ENCODE data around the gene EIF3L. TPM values are rescaled to one million over a fixed set of nuclear protein-coding genes. Genes with fewer than 3 reads are reported as not detected.
"Not testable (repeated sequence)": the region's sequence is repeated elsewhere in the genome, so short reads cannot be mapped to it uniquely, and the experiment has no call there.

The EIF3L gene
- 100 to 1,000 TPM; 632 to 670 TPM for total RNA-seq

DNA sequence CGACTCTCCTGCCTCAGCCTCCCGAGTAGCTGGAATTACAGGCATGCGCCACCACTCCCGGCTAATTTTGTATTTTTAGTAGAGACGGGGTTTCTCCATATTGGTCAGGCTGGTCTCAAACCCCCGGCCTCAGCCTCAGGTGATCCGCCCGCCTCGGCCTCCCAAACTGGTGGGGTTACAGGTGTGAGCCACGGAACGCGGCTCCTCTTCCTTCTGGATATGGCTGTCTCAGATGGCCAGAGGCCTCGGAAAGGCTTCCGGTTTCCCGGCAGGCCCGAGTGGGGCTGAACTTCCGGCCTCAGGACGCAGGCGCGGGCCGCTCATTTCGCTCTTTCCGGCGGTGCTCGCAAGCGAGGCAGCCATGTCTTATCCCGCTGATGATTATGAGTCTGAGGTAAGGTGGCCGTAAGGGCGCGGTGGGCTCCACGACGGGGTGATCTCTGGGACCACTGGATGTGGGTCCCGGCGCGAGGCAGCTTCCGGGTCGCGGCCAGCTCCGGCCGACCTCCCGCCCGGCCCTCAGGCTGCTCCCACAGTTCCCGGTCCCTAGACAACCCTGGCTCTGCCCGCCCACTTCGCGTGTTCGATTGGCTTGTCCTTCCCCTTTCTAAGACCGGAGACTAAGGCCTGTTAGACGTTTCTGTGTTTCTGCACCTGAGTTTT is at the start of gene EIF3L:
EIF3L (plus strand) TSS at position 331 of the 663 bp plus-strand sequence; CDS start at position 362, 31 bp downstream.
- Mint-ChIP-seq H3K9me3 (ENCODE audit: low read depth) (peaks cover 2% of the 10 kb centered on the region), H3K27ac (peak within 1 kb of the TSS; percentile 96), H3K27me3 (no peaks in the 10 kb centered on the region), H3K4me3 (peak within 1 kb of the TSS; percentile 90), H3K36me3 (ENCODE audit: low read depth) (peaks cover 49% of the 10 kb centered on the region), H3K4me1 (peaks cover 47% of the 10 kb centered on the region)
- DNase-seq (peak; percentile 94), ATAC-seq (peak; percentile 74)
- POLR2A ChIA-PET: no interaction called here
- intact Hi-C loops (cut with DNase I, micrococcal nuclease): loop anchor here (1.0 to 10.0 kb wide), 13 partner anchors 14 to 658 kb away; partner anchors contain the start of genes C22orf23 (in 2 of the 2), GCAT (in 2 of the 2), POLR2F (in 2 of the 2) and CSNK1E (in 1 of the 2)
- CTCF ChIA-PET: interaction anchor here (0.6 to 6.8 kb wide), 4 partner anchors 12 to 913 kb away, joined by 3 to 48 read pairs (median 5); no protein-coding TSS in a partner anchor

DNA sequence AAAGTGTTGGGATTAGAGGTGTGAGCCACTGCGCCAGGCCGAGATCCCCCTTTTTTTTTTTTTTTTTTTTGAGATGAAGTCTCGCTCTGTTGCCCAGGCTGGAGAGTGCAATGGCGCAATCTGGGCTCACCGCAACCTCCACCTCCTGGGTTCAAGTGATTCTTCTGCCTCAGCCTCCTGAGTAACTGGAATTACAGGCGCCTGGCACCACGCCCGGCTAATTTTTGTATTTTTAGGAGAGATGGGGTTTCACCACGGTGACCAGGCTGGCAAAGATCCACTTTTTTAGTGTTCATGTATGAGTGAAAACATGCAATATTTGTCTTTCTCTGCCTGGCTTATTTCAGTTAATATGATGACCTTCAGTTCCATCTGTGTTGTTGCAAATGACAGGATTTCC is 49.2 kb upstream of the EIF3L start:
- POLR2A ChIA-PET; H3K4me3 Mint-ChIP-seq; H3K36me3 Mint-ChIP-seq (ENCODE audit: low read depth); H3K27ac Mint-ChIP-seq; H3K9me3 Mint-ChIP-seq (ENCODE audit: low read depth); CTCF ChIA-PET; DNase-seq; ATAC-seq: not testable (repeated sequence)
- intact Hi-C loops (cut with DNase I, micrococcal nuclease): loop anchor here in 1 of 2 experiments (5.0 to 10.0 kb wide), 2 partner anchors 555 to 597 kb away; partner anchors contain the start of gene RAC2
- Mint-ChIP-seq H3K4me1 (peaks cover 16% of the 10 kb centered on the region), H3K27me3 (peaks cover 16% of the 10 kb centered on the region)

DNA sequence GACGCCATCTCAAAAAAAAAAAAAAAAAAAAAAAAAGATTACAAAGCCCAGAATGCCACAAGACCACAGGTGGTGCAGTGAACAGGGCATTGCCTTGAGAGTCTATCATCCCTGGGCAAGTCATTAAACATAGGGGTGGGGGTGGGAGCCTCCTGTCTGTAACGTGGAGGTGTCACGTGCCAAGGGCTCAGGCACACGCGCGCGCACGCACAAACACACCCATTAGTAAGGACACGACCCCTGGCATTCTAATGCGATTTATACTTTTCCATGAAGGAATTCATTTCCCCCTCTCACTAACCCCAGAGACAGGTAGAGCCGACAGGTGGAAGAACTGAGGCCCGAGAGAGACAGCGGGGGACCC is 47.3 kb upstream of the EIF3L start:
- no peaks in the 10 kb centered on the region for H3K36me3 Mint-ChIP-seq (ENCODE audit: low read depth)

DNA sequence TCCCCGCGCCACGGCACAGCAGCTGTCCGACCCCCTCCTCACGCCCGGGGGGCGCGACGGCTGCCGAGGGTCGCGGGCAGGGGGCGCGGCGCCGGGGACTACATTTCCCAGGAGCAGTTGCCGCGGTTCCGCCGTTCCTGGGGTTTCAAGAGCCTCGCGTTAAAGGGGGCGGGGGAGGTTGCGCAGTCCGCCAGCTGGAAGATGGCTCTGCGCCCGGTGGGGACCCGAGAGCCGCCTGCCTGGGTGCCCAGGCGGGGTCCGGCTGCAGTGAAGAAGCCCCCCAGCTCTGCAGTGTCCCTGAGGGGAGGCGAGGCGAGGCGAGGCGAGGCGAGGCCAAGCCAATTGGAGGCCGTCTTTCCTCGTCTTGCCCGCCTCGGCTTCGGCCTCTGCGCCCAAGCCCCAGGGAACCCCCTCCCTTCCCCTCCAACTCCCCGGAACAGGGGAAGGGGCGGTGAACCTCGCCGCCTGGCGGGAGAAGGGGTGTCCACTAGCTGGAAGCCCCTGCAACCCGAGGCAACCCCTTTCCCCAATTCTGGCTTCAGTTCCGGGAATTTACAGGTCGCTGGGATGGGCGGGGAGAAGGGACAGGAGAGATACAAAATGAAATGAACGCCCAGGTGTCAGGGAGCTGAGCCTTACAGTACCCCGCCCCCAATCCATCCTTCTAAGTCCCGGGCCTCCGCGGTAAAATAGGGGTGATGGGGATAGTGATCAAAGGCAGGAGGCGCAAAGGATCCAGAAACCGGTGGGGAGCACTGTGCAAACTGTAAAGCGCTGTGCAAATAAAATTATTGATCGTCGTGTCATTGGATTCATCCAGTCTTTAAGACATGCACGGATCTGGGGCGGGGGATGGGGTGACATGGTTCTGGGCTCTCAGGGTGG is 46.7 kb upstream of the EIF3L start:
- CTCF ChIA-PET: no interaction called here
- H3K9me3 Mint-ChIP-seq (ENCODE audit: low read depth): no peaks in the 10 kb centered on the region
- POLR2A ChIA-PET: no interaction called here
- peaks cover 36% of the 10 kb centered on the region for H3K4me1 Mint-ChIP-seq
- H3K27ac Mint-ChIP-seq: no peak overlapping the region
- peak overlapping the region; percentile 64 for H3K4me3 Mint-ChIP-seq
- peak; percentile 32 for ATAC-seq
- peak; percentile 60 for DNase-seq
- no peaks in the 10 kb centered on the region for H3K36me3 Mint-ChIP-seq (ENCODE audit: low read depth)
- intact Hi-C loops (cut with DNase I, micrococcal nuclease): loop anchor here in 1 of 2 experiments (5.0 to 10.0 kb wide), 2 partner anchors 558 to 595 kb away; partner anchors contain the start of gene RAC2
- H3K27me3 Mint-ChIP-seq: peaks cover 34% of the 10 kb centered on the region

More for the DNA sequence above, 47.3 kb upstream of the EIF3L start:
- Mint-ChIP-seq H3K27ac (no peak overlapping the region), H3K9me3 (ENCODE audit: low read depth) (no peaks in the 10 kb centered on the region), H3K4me1 (peaks cover 31% of the 10 kb centered on the region), H3K4me3 (peak overlapping the region; percentile 58), H3K27me3 (peaks cover 29% of the 10 kb centered on the region)
- CTCF ChIA-PET: no interaction called here
- intact Hi-C loops (cut with DNase I, micrococcal nuclease): loop anchor here in 1 of 2 experiments (5.0 to 10.0 kb wide), 2 partner anchors 557 to 595 kb away; partner anchors contain the start of gene RAC2
- ATAC-seq (no peak), DNase-seq (no peak)
- POLR2A ChIA-PET: no interaction called here

DNA sequence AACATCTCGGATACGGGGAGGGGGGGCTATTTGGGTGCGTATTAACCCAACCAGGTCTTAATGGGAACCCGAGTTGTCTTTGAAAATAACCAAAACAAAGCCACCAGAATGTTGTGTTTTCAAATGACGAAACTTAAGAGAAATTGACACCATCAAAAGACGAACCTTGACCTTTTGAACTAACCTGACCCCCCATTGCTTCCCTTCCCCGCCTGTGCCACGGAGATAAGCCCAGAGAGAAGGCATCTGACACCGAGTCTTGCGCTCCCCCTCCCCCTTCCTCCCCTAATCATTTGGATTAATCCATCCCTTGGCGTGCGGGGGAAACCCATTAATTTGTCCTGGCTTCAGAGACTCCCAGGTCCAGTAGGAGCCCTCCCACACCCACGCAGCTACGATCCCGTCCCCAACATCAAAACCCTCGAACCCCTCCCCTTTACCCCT is 46.0 kb upstream of the EIF3L start:
- intact Hi-C loops (cut with DNase I, micrococcal nuclease): loop anchor here in 1 of 2 experiments (5.0 to 10.0 kb wide), 2 partner anchors 558 to 594 kb away; partner anchors contain the start of gene RAC2
- POLR2A ChIA-PET: no interaction called here
- Mint-ChIP-seq H3K36me3 (ENCODE audit: low read depth) (no peaks in the 10 kb centered on the region), H3K27me3 (peaks cover 35% of the 10 kb centered on the region), H3K27ac (no peak overlapping the region), H3K9me3 (ENCODE audit: low read depth) (no peaks in the 10 kb centered on the region), H3K4me1 (peaks cover 38% of the 10 kb centered on the region), H3K4me3 (peak overlapping the region; percentile 64)
- CTCF ChIA-PET: no interaction called here
- no peak for DNase-seq
- no peak for ATAC-seq

DNA sequence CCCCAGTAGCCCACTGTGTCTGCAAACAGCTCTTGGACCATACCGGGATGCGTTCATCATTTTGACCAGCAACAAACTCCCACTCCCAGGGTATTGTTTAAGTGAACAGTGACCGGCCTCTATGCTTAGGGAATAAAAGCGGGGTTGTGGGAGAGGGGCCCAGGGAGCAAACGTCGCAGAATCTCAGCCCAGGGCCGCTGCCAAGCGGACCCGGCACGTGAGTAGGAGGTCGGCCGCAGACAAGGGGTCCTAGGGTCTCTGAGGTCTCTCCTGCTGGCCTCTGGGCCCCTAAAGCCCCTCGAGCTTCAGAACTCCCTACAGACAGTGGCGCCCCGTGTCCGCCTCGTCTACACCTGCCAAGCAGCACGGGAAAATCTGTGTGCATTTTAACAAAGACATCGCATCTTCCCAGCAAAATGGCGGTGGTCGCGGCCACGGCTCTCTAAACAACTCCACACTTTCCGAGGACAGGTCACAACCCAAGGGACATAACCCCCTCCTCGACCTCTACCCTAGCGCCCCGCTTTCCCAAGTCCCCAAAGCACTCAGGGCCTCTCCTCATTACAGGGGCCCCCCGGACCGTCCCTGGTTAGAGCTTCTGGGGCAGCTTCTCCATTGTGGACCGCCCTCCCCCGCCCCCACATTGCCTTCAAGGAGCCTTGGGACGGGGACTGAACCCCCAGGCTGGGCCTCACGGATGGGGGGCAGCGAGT is 45.4 kb upstream of the EIF3L start:
- intact Hi-C loops (cut with DNase I, micrococcal nuclease): loop anchor here in 1 of 2 experiments (5.0 to 10.0 kb wide), 2 partner anchors 559 to 594 kb away; partner anchors contain the start of gene RAC2
- CTCF ChIA-PET: interaction anchor here (0.6 kb wide), 1 partner anchor 55 kb away, joined by 3 read pairs; no protein-coding TSS in a partner anchor
- no peak for DNase-seq

DNA sequence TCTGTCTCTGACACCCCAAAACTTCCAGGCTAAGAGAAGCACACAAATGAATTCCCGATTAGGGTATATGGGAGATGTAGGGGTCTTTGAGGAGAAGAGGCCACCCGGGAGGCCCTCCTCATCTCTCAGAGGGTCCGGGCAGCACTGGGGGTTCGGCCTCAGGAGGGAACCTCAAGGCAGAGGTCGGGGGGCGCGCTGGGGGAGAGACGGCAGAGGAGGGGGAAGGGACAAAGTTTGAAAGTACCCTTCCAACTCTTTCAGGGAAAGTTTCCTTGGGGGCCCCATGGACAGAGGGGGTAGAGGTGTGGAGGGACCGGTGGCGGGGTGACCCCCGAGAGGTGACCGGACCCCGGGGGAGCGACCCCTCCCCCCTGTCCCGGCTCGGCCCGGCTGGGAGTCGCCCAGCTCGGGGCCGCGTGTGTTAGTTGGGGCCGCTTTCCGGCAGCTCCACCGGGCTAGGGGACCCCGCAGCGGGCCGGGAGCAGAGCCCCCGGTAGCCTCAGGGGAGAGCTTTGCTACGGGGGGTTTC is 44.8 kb upstream of the EIF3L start:
- H3K27me3 Mint-ChIP-seq: peaks cover 39% of the 10 kb centered on the region
- no peaks in the 10 kb centered on the region for H3K36me3 Mint-ChIP-seq (ENCODE audit: low read depth)
- POLR2A ChIA-PET: no interaction called here
- DNase-seq (no peak), ATAC-seq (no peak)
- no peaks in the 10 kb centered on the region for H3K9me3 Mint-ChIP-seq (ENCODE audit: low read depth)
- H3K4me1 Mint-ChIP-seq: peaks cover 42% of the 10 kb centered on the region
- peak overlapping the region; percentile 43 for H3K4me3 Mint-ChIP-seq
- H3K27ac Mint-ChIP-seq: no peak overlapping the region
- CTCF ChIA-PET: interaction anchor here (0.6 to 0.7 kb wide), 4 partner anchors 11 to 184 kb away, joined by 3 read pairs; partner anchors contain the start of gene ANKRD54
- intact Hi-C loops (cut with DNase I, micrococcal nuclease): loop anchor here in 1 of 2 experiments (5.0 to 10.0 kb wide), 2 partner anchors 560 to 593 kb away; partner anchors contain the start of gene RAC2

More for the DNA sequence above, 45.4 kb upstream of the EIF3L start:
- POLR2A ChIA-PET: no interaction called here
- H3K27me3 Mint-ChIP-seq: peaks cover 37% of the 10 kb centered on the region
- peak overlapping the region; percentile 43 for H3K4me3 Mint-ChIP-seq
- H3K4me1 Mint-ChIP-seq: peaks cover 42% of the 10 kb centered on the region
- ATAC-seq: no peak
- no peaks in the 10 kb centered on the region for H3K36me3 Mint-ChIP-seq (ENCODE audit: low read depth)
- no peak overlapping the region for H3K27ac Mint-ChIP-seq
- no peaks in the 10 kb centered on the region for H3K9me3 Mint-ChIP-seq (ENCODE audit: low read depth)

DNA sequence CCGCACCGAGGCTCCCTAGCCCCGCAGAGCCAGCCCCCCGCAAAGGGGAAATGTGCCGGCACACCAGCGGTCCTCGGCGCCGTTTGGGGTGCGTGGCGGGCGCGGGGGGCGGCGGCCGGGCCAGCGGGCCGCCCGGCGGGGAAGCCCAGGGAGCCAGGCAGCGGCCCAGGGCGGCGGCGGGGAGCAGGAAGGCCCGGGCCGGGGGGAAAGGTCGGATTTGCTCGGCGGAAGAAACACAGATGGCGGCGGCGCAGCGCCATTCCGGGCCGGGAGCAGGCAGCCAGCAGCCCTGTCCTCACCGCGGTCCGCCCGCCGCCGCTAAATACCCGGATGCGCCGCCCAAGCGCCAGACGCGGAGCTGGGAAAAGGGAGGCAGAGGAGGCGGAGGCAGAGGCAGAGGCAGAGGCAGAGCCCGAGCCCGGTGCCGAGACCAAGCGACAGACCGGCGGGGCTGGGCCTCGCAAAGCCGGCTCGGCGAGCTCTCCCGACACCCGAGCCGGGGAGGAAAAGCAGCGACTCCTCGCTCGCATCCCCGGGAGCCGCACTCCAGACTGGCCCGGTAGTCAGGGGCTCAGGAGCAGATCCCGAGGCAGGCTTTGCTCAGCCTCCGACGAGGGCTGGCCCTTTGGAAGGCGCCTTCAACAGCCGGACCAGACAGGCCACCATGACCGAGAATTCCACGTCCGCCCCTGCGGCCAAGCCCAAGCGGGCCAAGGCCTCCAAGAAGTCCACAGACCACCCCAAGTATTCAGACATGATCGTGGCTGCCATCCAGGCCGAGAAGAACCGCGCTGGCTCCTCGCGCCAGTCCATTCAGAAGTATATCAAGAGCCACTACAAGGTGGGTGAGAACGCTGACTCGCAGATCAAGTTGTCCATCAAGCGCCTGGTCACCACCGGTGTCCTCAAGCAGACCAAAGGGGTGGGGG is 44.1 kb upstream of the EIF3L start:
- intact Hi-C loops (cut with DNase I, micrococcal nuclease): loop anchor here (5.0 to 10.0 kb wide), 4 partner anchors 42 to 592 kb away; partner anchors contain the start of genes EIF3L (in 1 of the 2), RAC2 (in 1 of the 2) and SH3BP1 (in 1 of the 2)
- POLR2A ChIA-PET: interaction anchor here (0.9 kb wide), 1 partner anchor 130 kb away, joined by 3 read pairs; the partner anchor contains the start of gene LGALS1
- no peaks in the 10 kb centered on the region for H3K9me3 Mint-ChIP-seq (ENCODE audit: low read depth)
- peak overlapping the region; percentile 78 for H3K4me3 Mint-ChIP-seq
- ATAC-seq: peak; percentile 13
- no peaks in the 10 kb centered on the region for H3K36me3 Mint-ChIP-seq (ENCODE audit: low read depth)
- DNase-seq: peak; percentile 87
- peaks cover 41% of the 10 kb centered on the region for H3K27me3 Mint-ChIP-seq
- peaks cover 42% of the 10 kb centered on the region for H3K4me1 Mint-ChIP-seq
- CTCF ChIA-PET: interaction anchor here (0.6 to 1.1 kb wide), 5 partner anchors 12 to 185 kb away, joined by 3 to 4 read pairs (median 3); partner anchors contain the start of gene ANKRD54
- H3K27ac Mint-ChIP-seq: no peak overlapping the region

DNA sequence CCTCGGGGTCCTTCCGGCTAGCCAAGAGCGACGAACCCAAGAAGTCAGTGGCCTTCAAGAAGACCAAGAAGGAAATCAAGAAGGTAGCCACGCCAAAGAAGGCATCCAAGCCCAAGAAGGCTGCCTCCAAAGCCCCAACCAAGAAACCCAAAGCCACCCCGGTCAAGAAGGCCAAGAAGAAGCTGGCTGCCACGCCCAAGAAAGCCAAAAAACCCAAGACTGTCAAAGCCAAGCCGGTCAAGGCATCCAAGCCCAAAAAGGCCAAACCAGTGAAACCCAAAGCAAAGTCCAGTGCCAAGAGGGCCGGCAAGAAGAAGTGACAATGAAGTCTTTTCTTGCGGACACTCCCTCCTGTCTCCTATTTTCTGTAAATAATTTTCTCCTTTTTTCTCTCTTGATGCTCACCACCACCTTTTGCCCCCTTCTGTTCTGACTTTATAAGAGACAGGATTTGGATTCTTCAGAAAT is 43.4 kb upstream of the EIF3L start:
- H3K27ac Mint-ChIP-seq: no peak overlapping the region
- no peak for ATAC-seq
- CTCF ChIA-PET: interaction anchor here (1.1 kb wide), 1 partner anchor 57 kb away, joined by 4 read pairs; no protein-coding TSS in a partner anchor
- intact Hi-C loops (cut with DNase I, micrococcal nuclease): loop anchor here (2.0 to 10.0 kb wide), 4 partner anchors 41 to 561 kb away; partner anchors contain the start of genes EIF3L (in 1 of the 2), RAC2 (in 1 of the 2), SH3BP1 (in 1 of the 2) and TRIOBP (in 1 of the 2)
- H3K9me3 Mint-ChIP-seq (ENCODE audit: low read depth): no peaks in the 10 kb centered on the region
- H3K4me1 Mint-ChIP-seq: peaks cover 42% of the 10 kb centered on the region
- DNase-seq: no peak
- POLR2A ChIA-PET: no interaction called here
- H3K4me3 Mint-ChIP-seq: peak overlapping the region; percentile 78
- H3K27me3 Mint-ChIP-seq: peaks cover 38% of the 10 kb centered on the region
- H3K36me3 Mint-ChIP-seq (ENCODE audit: low read depth): no peaks in the 10 kb centered on the region
